Measurements from ENCODE around the gene CPB1.

The CPB1 gene

GRCh38 chr3:148881286-148881685, 53.7 kb downstream of the CPB1 start:
- ChIA-PET POLR2A (interaction anchor here (0.6 to 1.1 kb wide), 2 partner anchors 25 to 53 kb away, joined by 3 read pairs; no protein-coding TSS in a partner anchor), CTCF (interaction anchor here (1.0 to 2.0 kb wide), 4 partner anchors 12 to 63 kb away, joined by 3 to 13 read pairs (median 4); no protein-coding TSS in a partner anchor)
- no peak for TF ChIP-seq CTCF (IDR thresholded peaks at IDR 0.05; ENCODE audit: insufficient read depth, low read length, missing control alignments)
- H3K4me3 ChIP-seq (ENCODE audit: low read depth, low read length) = no peak overlapping the region
- DNase-seq (ENCODE audit: low read depth, low spot score) = no peak

- H3K4me3 ChIP-seq (ENCODE audit: low read depth, low read length) = no peak overlapping the region
- CTCF ChIA-PET = interaction anchor here (1.3 kb wide), 1 partner anchor 62 kb away, joined by 3 read pairs; no protein-coding TSS in a partner anchor
- TF ChIP-seq CTCF (IDR thresholded peaks at IDR 0.05; ENCODE audit: insufficient read depth, low read length, missing control alignments) = no peak
- POLR2A ChIA-PET = no interaction called here
- DNase-seq (ENCODE audit: low read depth, low spot score) = no peak
Observed at GRCh38 chr3:148882288-148882687, 54.7 kb downstream of the CPB1 start.

GRCh38 chr3:148883163-148883562, 55.6 kb downstream of the CPB1 start:
- no peak for DNase-seq (ENCODE audit: low read depth, low spot score)
- TF ChIP-seq CTCF (IDR thresholded peaks at IDR 0.05; ENCODE audit: insufficient read depth, low read length, missing control alignments) = no peak
- H3K4me3 ChIP-seq (ENCODE audit: low read depth, low read length) = no peak overlapping the region
- ChIA-PET CTCF (interaction anchor here (1.1 kb wide), 1 partner anchor 9 kb away, joined by 3 read pairs; no protein-coding TSS in a partner anchor), POLR2A (no interaction called here)

GRCh38 chr3:148884261-148884660, 56.6 kb downstream of the CPB1 start:
- TF ChIP-seq CTCF (IDR thresholded peaks at IDR 0.05; ENCODE audit: insufficient read depth, low read length, missing control alignments) = no peak

GRCh38 chr3:148889828-148890227, 62.2 kb downstream of the CPB1 start:
- ChIA-PET POLR2A (no interaction called here), CTCF (interaction anchor here (0.8 kb wide), 1 partner anchor 27 kb away, joined by 4 read pairs; no protein-coding TSS in a partner anchor)
- DNase-seq (ENCODE audit: low read depth, low spot score) = no peak
- TF ChIP-seq CTCF (IDR thresholded peaks at IDR 0.05; ENCODE audit: insufficient read depth, low read length, missing control alignments) = no peak
- no peak overlapping the region for H3K4me3 ChIP-seq (ENCODE audit: low read depth, low read length)

More at GRCh38 chr3:148884261-148884660, 56.6 kb downstream of the CPB1 start:
- no peak for DNase-seq (ENCODE audit: low read depth, low spot score)
- no peak overlapping the region for H3K4me3 ChIP-seq (ENCODE audit: low read depth, low read length)
- POLR2A ChIA-PET = no interaction called here
- CTCF ChIA-PET = no interaction called here

GRCh38 chr3:148896062-148896461, 68.5 kb downstream of the CPB1 start:
- TF ChIP-seq CTCF (IDR thresholded peaks at IDR 0.05; ENCODE audit: insufficient read depth, low read length, missing control alignments) = no peak
- H3K4me3 ChIP-seq (ENCODE audit: low read depth, low read length) = no peak overlapping the region
- DNase-seq (ENCODE audit: low read depth, low spot score) = no peak
- ChIA-PET CTCF (interaction anchor here (2.0 kb wide), 1 partner anchor 34 kb away, joined by 7 read pairs; no protein-coding TSS in a partner anchor), POLR2A (no interaction called here)
